ENCODE results near the gene IL31RA.

IL31RA gene

DNA sequence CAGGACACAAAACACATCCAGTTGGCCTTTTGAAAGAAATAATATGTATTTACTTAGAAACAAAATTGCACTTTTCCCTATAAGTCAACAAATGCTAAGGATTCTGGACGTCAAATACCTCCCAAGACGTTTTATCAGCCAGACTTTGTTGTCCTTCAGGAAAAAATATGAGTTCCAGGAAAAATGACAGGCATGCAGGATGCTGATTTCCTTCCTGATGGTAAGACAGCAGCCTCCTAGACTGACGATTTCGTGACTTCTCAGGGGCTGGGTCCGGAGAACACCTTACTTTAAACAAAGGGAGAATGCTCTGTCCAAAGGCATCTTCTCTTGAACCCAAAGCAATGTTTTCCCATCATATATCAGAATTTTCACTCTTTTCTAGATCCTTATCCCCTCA lies 74.6 kb downstream of the IL31RA start:
- no peak for TF ChIP-seq EZH2 (IDR thresholded peaks at IDR 0.05; ENCODE audit: borderline replicate concordance, low read depth, low read length, severe bottlenecking)
- TF ChIP-seq, protein P1, sequence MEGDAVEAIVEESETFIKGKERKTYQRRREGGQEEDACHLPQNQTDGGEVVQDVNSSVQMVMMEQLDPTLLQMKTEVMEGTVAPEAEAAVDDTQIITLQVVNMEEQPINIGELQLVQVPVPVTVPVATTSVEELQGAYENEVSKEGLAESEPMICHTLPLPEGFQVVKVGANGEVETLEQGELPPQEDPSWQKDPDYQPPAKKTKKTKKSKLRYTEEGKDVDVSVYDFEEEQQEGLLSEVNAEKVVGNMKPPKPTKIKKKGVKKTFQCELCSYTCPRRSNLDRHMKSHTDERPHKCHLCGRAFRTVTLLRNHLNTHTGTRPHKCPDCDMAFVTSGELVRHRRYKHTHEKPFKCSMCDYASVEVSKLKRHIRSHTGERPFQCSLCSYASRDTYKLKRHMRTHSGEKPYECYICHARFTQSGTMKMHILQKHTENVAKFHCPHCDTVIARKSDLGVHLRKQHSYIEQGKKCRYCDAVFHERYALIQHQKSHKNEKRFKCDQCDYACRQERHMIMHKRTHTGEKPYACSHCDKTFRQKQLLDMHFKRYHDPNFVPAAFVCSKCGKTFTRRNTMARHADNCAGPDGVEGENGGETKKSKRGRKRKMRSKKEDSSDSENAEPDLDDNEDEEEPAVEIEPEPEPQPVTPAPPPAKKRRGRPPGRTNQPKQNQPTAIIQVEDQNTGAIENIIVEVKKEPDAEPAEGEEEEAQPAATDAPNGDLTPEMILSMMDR (IDR thresholded peaks at IDR 0.05; ENCODE audit: borderline replicate concordance, extremely low read depth, low read length, poor library complexity, severe bottlenecking) = no peak
- Histone ChIP-seq H3K79me2 (ENCODE audit: insufficient read depth, low read length) (no peaks in the 10 kb centered on the region), H3K27ac (ENCODE audit: low read length) (no peak overlapping the region), H3K9me3 (ENCODE audit: insufficient read depth, low read length, severe bottlenecking) (no peaks in the 10 kb centered on the region), H3K27me3 (ENCODE audit: insufficient read depth, low read length, poor library complexity) (peaks cover 7% of the 10 kb centered on the region), H3K4me1 (ENCODE audit: insufficient read depth, low read length) (peaks cover 13% of the 10 kb centered on the region), H2AFZ (ENCODE audit: low read depth, low read length) (no peak overlapping the region), H3K9ac (ENCODE audit: low read depth, low read length) (no peak overlapping the region), H3K4me2 (ENCODE audit: insufficient read depth, low read length) (no peak overlapping the region), H4K20me1 (ENCODE audit: insufficient read depth, low read length) (no peaks in the 10 kb centered on the region), H3K4me3 (ENCODE audit: low read depth in 1 of 2, low read length in 2 of 2) (no peak overlapping the region), H3K36me3 (ENCODE audit: insufficient read depth, low read length) (no peaks in the 10 kb centered on the region)
- no peak for ATAC-seq (ENCODE audit: insufficient read depth, low read depth)
- DNase-seq = no peak

DNA sequence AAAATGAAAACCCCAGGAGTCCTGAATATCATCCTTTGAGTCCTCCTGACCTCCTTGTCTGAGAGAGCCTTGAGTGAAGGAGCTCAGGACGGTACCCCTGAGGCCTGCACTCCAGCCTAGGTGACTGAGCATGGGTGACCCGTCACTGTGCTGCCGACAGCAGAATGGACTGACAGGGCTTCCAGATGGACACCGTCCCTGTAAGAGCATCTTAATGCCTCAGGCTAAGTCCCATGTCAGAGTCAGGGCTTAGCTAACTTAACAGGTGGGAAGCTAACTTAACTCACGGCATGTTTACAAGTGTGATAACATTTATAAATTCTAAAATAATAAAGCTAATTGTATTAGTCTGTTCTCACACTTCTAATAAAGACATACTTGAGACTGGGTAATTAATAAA lies 75.3 kb downstream of the IL31RA start:
- H2AFZ ChIP-seq (ENCODE audit: low read depth, low read length) = no peak overlapping the region
- H4K20me1 ChIP-seq (ENCODE audit: insufficient read depth, low read length) = no peaks in the 10 kb centered on the region
- no peak for ATAC-seq (ENCODE audit: insufficient read depth, low read depth)
- H3K9ac ChIP-seq (ENCODE audit: low read depth, low read length) = no peak overlapping the region
- no peaks in the 10 kb centered on the region for H3K9me3 ChIP-seq (ENCODE audit: insufficient read depth, low read length, severe bottlenecking)
- peaks cover 7% of the 10 kb centered on the region for H3K27me3 ChIP-seq (ENCODE audit: insufficient read depth, low read length, poor library complexity)
- H3K79me2 ChIP-seq (ENCODE audit: insufficient read depth, low read length) = no peaks in the 10 kb centered on the region
- no peaks in the 10 kb centered on the region for H3K36me3 ChIP-seq (ENCODE audit: insufficient read depth, low read length)
- no peak overlapping the region for H3K27ac ChIP-seq (ENCODE audit: low read length)
- TF ChIP-seq, protein P1 (IDR thresholded peaks at IDR 0.05; ENCODE audit: borderline replicate concordance, extremely low read depth, low read length, poor library complexity, severe bottlenecking) = no peak
- no peak for TF ChIP-seq EZH2 (IDR thresholded peaks at IDR 0.05; ENCODE audit: borderline replicate concordance, low read depth, low read length, severe bottlenecking)
- DNase-seq = no peak
- no peak overlapping the region for H3K4me2 ChIP-seq (ENCODE audit: insufficient read depth, low read length)
- H3K4me1 ChIP-seq (ENCODE audit: insufficient read depth, low read length) = peaks cover 13% of the 10 kb centered on the region
- no peak overlapping the region for H3K4me3 ChIP-seq (ENCODE audit: low read depth in 1 of 2, low read length in 2 of 2)

DNA sequence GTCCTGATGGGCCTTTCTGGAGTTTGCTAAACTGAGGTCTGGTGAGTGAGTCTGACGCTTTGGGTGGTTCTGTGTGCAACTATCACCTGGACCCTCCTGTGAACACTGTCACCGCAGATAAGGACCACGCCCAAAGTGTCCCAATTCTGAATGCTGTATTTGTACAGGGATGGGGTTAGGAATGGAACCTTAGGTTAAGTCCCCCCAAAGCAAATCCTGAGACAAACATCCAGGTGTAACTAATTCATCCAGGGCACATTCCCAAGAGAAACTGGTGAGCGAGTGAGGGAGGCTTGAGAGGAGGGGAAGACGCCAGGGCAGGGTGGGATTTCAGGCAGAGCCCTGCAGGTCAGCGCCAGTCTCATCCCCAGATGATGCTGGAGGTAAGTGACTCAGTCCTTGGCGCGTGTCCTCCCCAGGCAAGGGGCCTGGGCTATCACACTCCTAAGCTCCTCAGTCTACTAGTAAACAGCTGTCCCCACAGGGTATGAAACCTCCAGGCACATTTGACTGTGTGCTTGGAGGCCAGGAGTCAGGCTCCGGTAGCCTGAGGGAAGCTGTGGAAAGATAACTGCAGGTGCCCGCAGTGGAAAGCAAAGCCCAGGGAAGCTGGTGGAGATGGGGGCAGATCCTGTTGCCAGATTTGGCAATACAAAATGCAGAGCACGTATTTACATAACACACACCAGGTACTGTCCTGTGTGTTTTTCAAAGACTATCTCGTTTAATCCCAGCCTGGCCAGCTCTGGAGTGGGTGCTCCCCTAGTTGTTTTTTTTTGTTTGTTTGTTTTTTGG lies 76.9 kb downstream of the IL31RA start:
- TF ChIP-seq, protein P1 (IDR thresholded peaks at IDR 0.05; ENCODE audit: borderline replicate concordance, extremely low read depth, low read length, poor library complexity, severe bottlenecking) = no peak
- no peak for TF ChIP-seq EZH2 (IDR thresholded peaks at IDR 0.05; ENCODE audit: borderline replicate concordance, low read depth, low read length, severe bottlenecking)
- Histone ChIP-seq H3K27ac (ENCODE audit: low read length) (no peak overlapping the region), H3K9me3 (ENCODE audit: insufficient read depth, low read length, severe bottlenecking) (no peaks in the 10 kb centered on the region), H3K27me3 (ENCODE audit: insufficient read depth, low read length, poor library complexity) (peaks cover 5% of the 10 kb centered on the region), H3K4me1 (ENCODE audit: insufficient read depth, low read length) (peaks cover 9% of the 10 kb centered on the region), H4K20me1 (ENCODE audit: insufficient read depth, low read length) (no peaks in the 10 kb centered on the region), H3K9ac (ENCODE audit: low read depth, low read length) (no peak overlapping the region), H2AFZ (ENCODE audit: low read depth, low read length) (no peak overlapping the region), H3K4me2 (ENCODE audit: insufficient read depth, low read length) (no peak overlapping the region), H3K36me3 (ENCODE audit: insufficient read depth, low read length) (no peaks in the 10 kb centered on the region), H3K79me2 (ENCODE audit: insufficient read depth, low read length) (no peaks in the 10 kb centered on the region), H3K4me3 (ENCODE audit: low read depth in 1 of 2, low read length in 2 of 2) (no peak overlapping the region)
- ATAC-seq (ENCODE audit: insufficient read depth, low read depth) (no peak), DNase-seq (no peak)

Data from DND-41 (cell line).